ENCODE data around the gene C13orf46.
"Not testable (repeated sequence)": the region's sequence is repeated elsewhere in the genome, so short reads cannot be mapped to it uniquely, and the experiment has no call there.

C13orf46 gene

GRCh38 chr13:113989585-113990300 is 15.9 kb upstream of the C13orf46 start:
- no peak for DNase-seq
- H3K27me3 ChIP-seq (replicated peaks): no peaks in the 10 kb centered on the region
- H3K4me3 ChIP-seq (ENCODE audit: low read depth, low read length): no peak overlapping the region
- no peak for TF ChIP-seq CTCF (IDR thresholded peaks at IDR 0.05; ENCODE audit: low read depth, low read length, missing control alignments)
- in situ Hi-C loops (cut with HindIII; ENCODE audit: low pct_ligation_motif_present, low sequenced_read_pairs): no loop called here
- H3K27ac ChIP-seq: no peak overlapping the region
- peaks cover 36% of the 10 kb centered on the region for H3K36me3 ChIP-seq (replicated peaks)

- peaks cover 35% of the 10 kb centered on the region for H3K36me3 ChIP-seq (replicated peaks)
- in situ Hi-C loops (cut with HindIII; ENCODE audit: low pct_ligation_motif_present, low sequenced_read_pairs); H3K27me3 ChIP-seq (replicated peaks); H3K27ac ChIP-seq; H3K4me3 ChIP-seq (ENCODE audit: low read depth, low read length); DNase-seq: not testable (repeated sequence)
Observed at GRCh38 chr13:113988859-113989258, 15.0 kb upstream of the C13orf46 start.

GRCh38 chr13:113982296-113982661 is 8.4 kb upstream of the C13orf46 start:
- H3K27ac ChIP-seq: no peak overlapping the region
- no peak for DNase-seq
- TF ChIP-seq CTCF (IDR thresholded peaks at IDR 0.05; ENCODE audit: low read depth, low read length, missing control alignments): no peak
- H3K27me3 ChIP-seq (replicated peaks): no peaks in the 10 kb centered on the region
- peaks cover 32% of the 10 kb centered on the region for H3K36me3 ChIP-seq (replicated peaks)
- H3K4me3 ChIP-seq (ENCODE audit: low read depth, low read length): no peak overlapping the region
- in situ Hi-C loops (cut with HindIII; ENCODE audit: low pct_ligation_motif_present, low sequenced_read_pairs): no loop called here

GRCh38 chr13:113981611-113982295 is 7.9 kb upstream of the C13orf46 start:
- Histone ChIP-seq H3K4me3 (ENCODE audit: low read depth, low read length) (no peak overlapping the region), H3K27ac (no peak overlapping the region), H3K27me3 (replicated peaks) (no peaks in the 10 kb centered on the region), H3K36me3 (replicated peaks) (peaks cover 32% of the 10 kb centered on the region)
- DNase-seq: no peak
- in situ Hi-C loops (cut with HindIII; ENCODE audit: low pct_ligation_motif_present, low sequenced_read_pairs): no loop called here
- TF ChIP-seq CTCF (IDR thresholded peaks at IDR 0.05; ENCODE audit: low read depth, low read length, missing control alignments): no peak

- in situ Hi-C loops (cut with HindIII; ENCODE audit: low pct_ligation_motif_present, low sequenced_read_pairs): no loop called here
- no peaks in the 10 kb centered on the region for H3K27me3 ChIP-seq (replicated peaks)
- no peak overlapping the region for H3K27ac ChIP-seq
- DNase-seq: no peak
- no peak for TF ChIP-seq CTCF (IDR thresholded peaks at IDR 0.05; ENCODE audit: low read depth, low read length, missing control alignments)
- H3K4me3 ChIP-seq (ENCODE audit: low read depth, low read length): no peak overlapping the region
- H3K36me3 ChIP-seq (replicated peaks): peaks cover 32% of the 10 kb centered on the region
Observed at GRCh38 chr13:113981194-113981605, 7.3 kb upstream of the C13orf46 start.

- no peaks in the 10 kb centered on the region for H3K27me3 ChIP-seq (replicated peaks)
- no peak for TF ChIP-seq CTCF (IDR thresholded peaks at IDR 0.05; ENCODE audit: low read depth, low read length, missing control alignments)
- no peak for DNase-seq
- H3K27ac ChIP-seq: no peak overlapping the region
- in situ Hi-C loops (cut with HindIII; ENCODE audit: low pct_ligation_motif_present, low sequenced_read_pairs): no loop called here
- peaks cover 34% of the 10 kb centered on the region for H3K36me3 ChIP-seq (replicated peaks)
- no peak overlapping the region for H3K4me3 ChIP-seq (ENCODE audit: low read depth, low read length)
Observed at GRCh38 chr13:113980489-113981064, 6.7 kb upstream of the C13orf46 start.

Measured in brain microvascular endothelial cell (primary cell).